Neural cell (in vitro differentiated cells): ENCODE data around the gene HELZ2. TPM values are rescaled to one million over a fixed set of nuclear protein-coding genes. Genes with fewer than 3 reads are reported as not detected.

Experiments used
- H2AFZ ChIP-seq: fragments of 200-600, 300-800 bp; sonication (generic), shearing (Covaris generic); 2 replicates; pipeline ENCODE4 v1.6.0; 2014; ENCODE audit warnings: low read depth, mild to moderate bottlenecking, antibody characterized with exemption, low read length, moderate library complexity
- H3F3A ChIP-seq: fragments of 200-600 bp; shearing (Covaris generic); 2 replicates; pipeline ENCODE4 v1.6.1; 2016; ENCODE audit warnings: mild to moderate bottlenecking, moderate library complexity, mixed read lengths, antibody characterized with exemption, low read length; ENCODE audit not compliant: insufficient read depth, poor library complexity, severe bottlenecking
- H3K27ac ChIP-seq: fragments of 200-600, 300-800 bp; sonication (generic), shearing (Covaris generic); 2 replicates; pipeline ENCODE4 v1.5.1; 2014; ENCODE audit warnings: mild to moderate bottlenecking, low read length, moderate library complexity
- H3K27me3 ChIP-seq: fragments of 300-800, 200-600 bp; sonication (generic), shearing (Covaris generic); 2 replicates; pipeline ENCODE4 v1.6.0; 2014; ENCODE audit warnings: mild to moderate bottlenecking, low read depth, low read length, moderate library complexity; ENCODE audit not compliant: insufficient read depth
- H3K36me3 ChIP-seq: fragments of 300-800, 200-600 bp; sonication (generic), shearing (Covaris generic); 2 replicates; pipeline ENCODE4 v1.5.1; 2014; ENCODE audit warnings: mild to moderate bottlenecking, antibody characterized with exemption, low read length, moderate library complexity; ENCODE audit not compliant: insufficient read depth
- H3K4me2 ChIP-seq: fragments of 300-800, 200-600 bp; sonication (generic), shearing (Covaris generic); 2 replicates; pipeline ENCODE4 v1.6.0; 2014; ENCODE audit warnings: mild to moderate bottlenecking, low read length
- H3K4me3 ChIP-seq: fragments of 300-800, 200-600 bp; sonication (generic), shearing (Covaris generic); 2 replicates; pipeline ENCODE4 v1.5.1; 2014; ENCODE audit warnings: mild to moderate bottlenecking, low read length, moderate library complexity
- H3K79me2 ChIP-seq: fragments of 200-600 bp; shearing (Covaris generic); replicated peaks from 2 replicates; pipeline ENCODE4 v1.6.0; 2014; ENCODE audit warnings: mild to moderate bottlenecking, low read length, moderate library complexity; ENCODE audit not compliant: insufficient read depth
- H3K9ac ChIP-seq: fragments of 300-800, 200-600 bp; sonication (generic), shearing (Covaris generic); 2 replicates; pipeline ENCODE4 v1.6.1; 2016; ENCODE audit warnings: mild to moderate bottlenecking, low read length, mixed read lengths
- H3K9me2 ChIP-seq: fragments of 200-600 bp; shearing (Covaris generic); 2 replicates; pipeline ENCODE4 v1.6.1; 2016; ENCODE audit warnings: mild to moderate bottlenecking, low read length, mixed read lengths; ENCODE audit not compliant: insufficient read depth
- H3K9me3 ChIP-seq: fragments of 200-600, 300-800 bp; sonication (generic), shearing (Covaris generic); 2 replicates; pipeline ENCODE4 v1.6.1; 2016; ENCODE audit warnings: mild to moderate bottlenecking, mixed run types, low read length, moderate library complexity, mixed read lengths
- H4K20me1 ChIP-seq: fragments of 200-600 bp; shearing (Covaris generic); 2 replicates; pipeline ENCODE4 v1.6.1; 2016; ENCODE audit warnings: mild to moderate bottlenecking, mixed run types; ENCODE audit not compliant: insufficient read depth
- CTCF ChIP-seq: fragments of 450-650 bp; IDR thresholded peaks from 2 replicates; pipeline ENCODE4 v1.5.1; 2014; ENCODE audit warnings: antibody characterized with exemption, mild to moderate bottlenecking, moderate library complexity; ENCODE audit not compliant: poor library complexity, severe bottlenecking
- EP300 ChIP-seq: fragments of 450-650 bp; conservative IDR thresholded peaks from 2 replicates; pipeline ENCODE4 v1.6.1; 2014; ENCODE audit warnings: antibody characterized with exemption, mild to moderate bottlenecking, moderate library complexity; ENCODE audit not compliant: poor library complexity, severe bottlenecking
- EZH2 ChIP-seq: fragments of 200-600, 300-800 bp; shearing (Covaris generic), sonication (generic); IDR thresholded peaks from 2 replicates; pipeline ENCODE4 v1.6.1; 2014; ENCODE audit warnings: antibody characterized with exemption, low read length, borderline replicate concordance, mild to moderate bottlenecking; ENCODE audit not compliant: insufficient read depth, poor library complexity, severe bottlenecking
- MXI1 ChIP-seq: fragments of 450-650 bp; conservative IDR thresholded peaks from 2 replicates; pipeline ENCODE4 v1.6.1; 2014; ENCODE audit warnings: antibody characterized with exemption, mild to moderate bottlenecking; ENCODE audit not compliant: poor library complexity, severe bottlenecking
- POLR2AphosphoS5 ChIP-seq: IDR thresholded peaks from 2 replicates; pipeline ENCODE4 v1.6.1; 2012
- RAD21 ChIP-seq: fragments of 450-650 bp; conservative IDR thresholded peaks from 2 replicates; pipeline ENCODE4 v1.6.1; 2014; ENCODE audit warnings: antibody characterized with exemption, mild to moderate bottlenecking, moderate library complexity
- REST ChIP-seq: IDR thresholded peaks from 2 replicates; pipeline ENCODE4 v1.6.1; 2012; ENCODE audit warnings: borderline replicate concordance
- SMC3 ChIP-seq: fragments of 450-650 bp; conservative IDR thresholded peaks from 2 replicates; pipeline ENCODE4 v1.6.1; 2014; ENCODE audit warnings: antibody characterized with exemption, mild to moderate bottlenecking, moderate library complexity; ENCODE audit not compliant: poor library complexity
- TAF1 ChIP-seq: IDR thresholded peaks from 2 replicates; pipeline ENCODE4 v1.6.1; 2012; ENCODE audit warnings: low read depth
- polyA plus RNA-seq: library from polyadenylated mRNA; depleted of rRNA; stranded (reverse); fragments of >200 nt; gene quantifications from 2 replicates; pipeline ENCODE4 v1.2.3, GENCODE V29; 2014

HELZ2 gene
- polyA plus RNA-seq, 1 donor from 2014 or later: 1.3 TPM

- Histone ChIP-seq H3K9me3 (no peaks in the 10 kb centered on the region), H3K36me3 (no peaks in the 10 kb centered on the region), H3K27me3 (no peaks in the 10 kb centered on the region), H3K9me2 (no peaks in the 10 kb centered on the region), H3K9ac (no peak overlapping the region), H3F3A (no peaks in the 10 kb centered on the region), H3K27ac (no peak overlapping the region), H3K4me2 (no peak overlapping the region), H3K4me3 (no peak overlapping the region), H3K79me2 (no peaks in the 10 kb centered on the region), H4K20me1 (no peaks in the 10 kb centered on the region), H2AFZ (no peak overlapping the region)
- no peak for TF ChIP-seq TAF1
- TF ChIP-seq EZH2: no peak
Measured at GRCh38 chr20:63548542-63548941, 25.5 kb downstream of the HELZ2 start.

GRCh38 chr20:63547725-63548480 lies 26.1 kb downstream of the HELZ2 start, which contains the start of gene SRMS:
Gene SRMS (minus strand): TSS chr20:63547749. CDS start chr20:63547463, 286 bp downstream.
- Histone ChIP-seq H3K27ac (no peak within 1 kb of the TSS), H3K27me3 (no peaks in the 10 kb centered on the region), H3K9ac (no peak within 1 kb of the TSS), H3K4me3 (no peak within 1 kb of the TSS), H3K9me3 (no peaks in the 10 kb centered on the region), H3F3A (no peaks in the 10 kb centered on the region), H3K9me2 (no peaks in the 10 kb centered on the region), H3K79me2 (no peaks in the 10 kb centered on the region), H2AFZ (no peak within 1 kb of the TSS), H3K36me3 (no peaks in the 10 kb centered on the region), H4K20me1 (no peaks in the 10 kb centered on the region), H3K4me2 (no peak within 1 kb of the TSS)
- no peak for TF ChIP-seq RAD21
- no peak for TF ChIP-seq EZH2
- TF ChIP-seq POLR2AphosphoS5: no peak
- TF ChIP-seq CTCF: no peak

- Histone ChIP-seq H3K9me3 (no peaks in the 10 kb centered on the region), H2AFZ (no peak overlapping the region), H3K4me2 (no peak overlapping the region), H3K27ac (no peak overlapping the region), H3K9me2 (no peaks in the 10 kb centered on the region), H3K36me3 (no peaks in the 10 kb centered on the region), H3K4me3 (no peak overlapping the region), H3K27me3 (no peaks in the 10 kb centered on the region), H3F3A (no peaks in the 10 kb centered on the region), H3K9ac (no peak overlapping the region), H4K20me1 (no peaks in the 10 kb centered on the region), H3K79me2 (no peaks in the 10 kb centered on the region)
- TF ChIP-seq POLR2AphosphoS5 (no peak), TAF1 (no peak), EZH2 (no peak), CTCF (no peak), SMC3 (no peak), MXI1 (no peak), RAD21 (no peak), REST (no peak), EP300 (no peak)
Measured at GRCh38 chr20:63546956-63547724, 26.9 kb downstream of the HELZ2 start.
